Neural cell (in vitro differentiated cells): ENCODE data around the gene RIN3.

ENCODE experiments used
- CTCF ChIP-seq: fragments of 450-650 bp; IDR thresholded peaks from 2 replicates; pipeline ENCODE4 v1.5.1; 2014; ENCODE audit warnings: antibody characterized with exemption, mild to moderate bottlenecking, moderate library complexity; ENCODE audit not compliant: poor library complexity, severe bottlenecking
- EP300 ChIP-seq: fragments of 450-650 bp; conservative IDR thresholded peaks from 2 replicates; pipeline ENCODE4 v1.6.1; 2014; ENCODE audit warnings: antibody characterized with exemption, mild to moderate bottlenecking, moderate library complexity; ENCODE audit not compliant: poor library complexity, severe bottlenecking
- EZH2 ChIP-seq: fragments of 200-600, 300-800 bp; shearing (Covaris generic), sonication (generic); IDR thresholded peaks from 2 replicates; pipeline ENCODE4 v1.6.1; 2014; ENCODE audit warnings: antibody characterized with exemption, low read length, borderline replicate concordance, mild to moderate bottlenecking; ENCODE audit not compliant: insufficient read depth, poor library complexity, severe bottlenecking
- MXI1 ChIP-seq: fragments of 450-650 bp; conservative IDR thresholded peaks from 2 replicates; pipeline ENCODE4 v1.6.1; 2014; ENCODE audit warnings: antibody characterized with exemption, mild to moderate bottlenecking; ENCODE audit not compliant: poor library complexity, severe bottlenecking
- POLR2AphosphoS5 ChIP-seq: IDR thresholded peaks from 2 replicates; pipeline ENCODE4 v1.6.1; 2012
- SMC3 ChIP-seq: fragments of 450-650 bp; conservative IDR thresholded peaks from 2 replicates; pipeline ENCODE4 v1.6.1; 2014; ENCODE audit warnings: antibody characterized with exemption, mild to moderate bottlenecking, moderate library complexity; ENCODE audit not compliant: poor library complexity
- TF ChIP-seq, protein P1 (sequence below): IDR thresholded peaks from 2 replicates; pipeline ENCODE4 v1.6.1; 2012; ENCODE audit warnings: borderline replicate concordance

DNA sequence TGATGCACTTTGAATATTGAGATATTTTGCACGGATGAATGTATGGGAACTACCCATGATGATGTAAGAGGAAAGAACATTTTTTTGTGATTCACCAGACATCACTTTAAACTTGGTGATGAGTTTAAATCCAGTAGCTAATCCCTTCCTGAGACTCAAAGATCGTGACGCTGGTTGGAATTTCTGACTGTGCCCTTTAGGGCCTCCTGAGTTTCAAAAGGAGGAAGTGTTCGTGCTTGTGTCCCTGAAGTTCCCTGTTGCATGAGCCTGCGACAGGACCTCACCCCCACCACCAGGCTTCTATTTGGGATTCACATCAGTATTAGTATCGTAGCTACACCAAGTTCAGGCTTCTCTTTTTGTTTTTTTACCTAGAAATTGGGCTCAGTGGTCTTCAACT, 18.6 kb upstream of the RIN3 start:
- no peak for TF ChIP-seq CTCF
- TF ChIP-seq MXI1, result no peak
- no peak for TF ChIP-seq EP300
- no peak for TF ChIP-seq POLR2AphosphoS5
- no peak for TF ChIP-seq EZH2
- TF ChIP-seq, protein P1, sequence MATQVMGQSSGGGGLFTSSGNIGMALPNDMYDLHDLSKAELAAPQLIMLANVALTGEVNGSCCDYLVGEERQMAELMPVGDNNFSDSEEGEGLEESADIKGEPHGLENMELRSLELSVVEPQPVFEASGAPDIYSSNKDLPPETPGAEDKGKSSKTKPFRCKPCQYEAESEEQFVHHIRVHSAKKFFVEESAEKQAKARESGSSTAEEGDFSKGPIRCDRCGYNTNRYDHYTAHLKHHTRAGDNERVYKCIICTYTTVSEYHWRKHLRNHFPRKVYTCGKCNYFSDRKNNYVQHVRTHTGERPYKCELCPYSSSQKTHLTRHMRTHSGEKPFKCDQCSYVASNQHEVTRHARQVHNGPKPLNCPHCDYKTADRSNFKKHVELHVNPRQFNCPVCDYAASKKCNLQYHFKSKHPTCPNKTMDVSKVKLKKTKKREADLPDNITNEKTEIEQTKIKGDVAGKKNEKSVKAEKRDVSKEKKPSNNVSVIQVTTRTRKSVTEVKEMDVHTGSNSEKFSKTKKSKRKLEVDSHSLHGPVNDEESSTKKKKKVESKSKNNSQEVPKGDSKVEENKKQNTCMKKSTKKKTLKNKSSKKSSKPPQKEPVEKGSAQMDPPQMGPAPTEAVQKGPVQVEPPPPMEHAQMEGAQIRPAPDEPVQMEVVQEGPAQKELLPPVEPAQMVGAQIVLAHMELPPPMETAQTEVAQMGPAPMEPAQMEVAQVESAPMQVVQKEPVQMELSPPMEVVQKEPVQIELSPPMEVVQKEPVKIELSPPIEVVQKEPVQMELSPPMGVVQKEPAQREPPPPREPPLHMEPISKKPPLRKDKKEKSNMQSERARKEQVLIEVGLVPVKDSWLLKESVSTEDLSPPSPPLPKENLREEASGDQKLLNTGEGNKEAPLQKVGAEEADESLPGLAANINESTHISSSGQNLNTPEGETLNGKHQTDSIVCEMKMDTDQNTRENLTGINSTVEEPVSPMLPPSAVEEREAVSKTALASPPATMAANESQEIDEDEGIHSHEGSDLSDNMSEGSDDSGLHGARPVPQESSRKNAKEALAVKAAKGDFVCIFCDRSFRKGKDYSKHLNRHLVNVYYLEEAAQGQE, result no peak
- TF ChIP-seq SMC3, result no peak
